IPS-15b (cell line): Measurements from ENCODE around the gene CDC34.
A peak's percentile ranks its signal among the peaks of the same experiment; 100 is the strongest.

Source experiments
- H3K27me3 ChIP-seq: one replicate; pipeline ENCODE4 v1.6.1; 2013; ENCODE audit warnings: low read length; ENCODE audit not compliant: control insufficient read depth, insufficient read depth
- H3K36me3 ChIP-seq: one replicate; pipeline ENCODE4 v1.6.1; 2013; ENCODE audit warnings: low read length; ENCODE audit not compliant: control insufficient read depth, insufficient read depth
- H3K4me1 ChIP-seq: one replicate; pipeline ENCODE4 v1.6.1; 2013; ENCODE audit warnings: mild to moderate bottlenecking, low read length; ENCODE audit not compliant: control insufficient read depth, insufficient read depth
- H3K4me3 ChIP-seq: one replicate; pipeline ENCODE4 v1.5.1; 2013; ENCODE audit warnings: low read depth, low read length
- H3K9ac ChIP-seq: one replicate; pipeline ENCODE4 v1.6.1; 2013; ENCODE audit warnings: low read depth, mild to moderate bottlenecking, low read length
- H3K9me3 ChIP-seq: one replicate; pipeline ENCODE4 v1.6.1; 2013; ENCODE audit warnings: mild to moderate bottlenecking, low read length; ENCODE audit not compliant: control insufficient read depth, insufficient read depth

CDC34 gene

DNA sequence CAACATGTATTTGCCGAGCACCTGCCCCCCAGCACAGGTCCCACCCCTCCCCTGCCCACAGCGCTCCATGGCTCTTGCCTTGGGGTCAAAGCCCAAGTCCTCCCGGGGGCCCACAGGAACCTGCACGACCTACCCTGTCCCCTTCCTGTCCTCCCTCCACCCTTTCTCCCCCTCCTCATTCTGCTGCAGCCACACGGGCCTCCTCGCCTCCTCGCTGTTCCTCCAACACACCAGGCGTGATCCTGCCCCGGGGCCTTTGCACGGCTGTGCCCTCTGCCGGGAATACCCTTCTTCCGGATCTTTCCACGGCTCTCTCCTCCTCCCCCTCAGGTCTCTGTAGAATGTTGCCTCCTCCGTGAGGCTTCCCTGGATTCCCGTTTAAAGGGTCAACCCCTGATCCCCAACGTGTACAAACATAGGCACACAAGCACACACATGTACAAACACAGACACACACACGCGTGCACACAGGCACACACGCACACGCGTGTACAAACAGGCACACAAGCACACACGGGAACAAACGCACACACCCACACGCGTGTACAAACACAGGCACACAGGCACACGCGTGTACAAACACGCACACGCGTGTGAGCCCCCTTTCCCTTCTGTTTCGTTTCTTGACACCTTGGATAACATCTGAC lies 32.5 kb upstream of the CDC34 start:
- Histone ChIP-seq H3K27me3 (peaks cover 23% of the 10 kb centered on the region), H3K36me3 (no peaks in the 10 kb centered on the region), H3K9me3 (no peaks in the 10 kb centered on the region)

DNA sequence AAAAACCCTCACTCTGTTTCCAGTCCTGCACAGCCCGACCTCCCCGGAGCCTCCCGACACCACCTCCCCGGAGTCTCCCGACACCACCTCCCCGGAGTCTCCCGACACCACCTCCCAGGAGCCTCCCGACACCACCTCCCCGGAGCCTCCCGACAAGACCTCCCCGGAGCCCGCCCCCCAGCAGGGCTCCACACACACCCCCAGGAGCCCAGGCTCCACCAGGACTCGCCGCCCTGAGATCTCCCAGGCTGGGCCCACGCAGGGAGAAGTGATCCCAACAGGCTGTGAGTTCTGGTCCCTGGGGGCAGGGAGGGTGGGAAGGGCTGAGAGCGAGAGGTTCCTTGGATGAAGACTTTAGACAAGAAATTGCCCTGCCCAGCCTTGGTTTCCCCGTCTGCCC lies 29.9 kb upstream of the CDC34 start:
- H3K27me3 ChIP-seq, result peaks cover 23% of the 10 kb centered on the region
- H3K9ac ChIP-seq, result no peak overlapping the region
- no peaks in the 10 kb centered on the region for H3K4me1 ChIP-seq
- no peaks in the 10 kb centered on the region for H3K36me3 ChIP-seq
- no peaks in the 10 kb centered on the region for H3K9me3 ChIP-seq
- H3K4me3 ChIP-seq, result no peak overlapping the region

More for the DNA sequence above, 32.5 kb upstream of the CDC34 start:
- no peak overlapping the region for H3K9ac ChIP-seq
- H3K4me3 ChIP-seq, result peak overlapping the region; percentile 10
- no peaks in the 10 kb centered on the region for H3K4me1 ChIP-seq

GRCh38 chr19:504616-505015 lies 26.9 kb upstream of the CDC34 start:
- Histone ChIP-seq H3K36me3 (peaks cover 3% of the 10 kb centered on the region), H3K4me1 (no peaks in the 10 kb centered on the region), H3K27me3 (peaks cover 5% of the 10 kb centered on the region), H3K4me3 (no peak overlapping the region), H3K9me3 (no peaks in the 10 kb centered on the region), H3K9ac (no peak overlapping the region)

DNA sequence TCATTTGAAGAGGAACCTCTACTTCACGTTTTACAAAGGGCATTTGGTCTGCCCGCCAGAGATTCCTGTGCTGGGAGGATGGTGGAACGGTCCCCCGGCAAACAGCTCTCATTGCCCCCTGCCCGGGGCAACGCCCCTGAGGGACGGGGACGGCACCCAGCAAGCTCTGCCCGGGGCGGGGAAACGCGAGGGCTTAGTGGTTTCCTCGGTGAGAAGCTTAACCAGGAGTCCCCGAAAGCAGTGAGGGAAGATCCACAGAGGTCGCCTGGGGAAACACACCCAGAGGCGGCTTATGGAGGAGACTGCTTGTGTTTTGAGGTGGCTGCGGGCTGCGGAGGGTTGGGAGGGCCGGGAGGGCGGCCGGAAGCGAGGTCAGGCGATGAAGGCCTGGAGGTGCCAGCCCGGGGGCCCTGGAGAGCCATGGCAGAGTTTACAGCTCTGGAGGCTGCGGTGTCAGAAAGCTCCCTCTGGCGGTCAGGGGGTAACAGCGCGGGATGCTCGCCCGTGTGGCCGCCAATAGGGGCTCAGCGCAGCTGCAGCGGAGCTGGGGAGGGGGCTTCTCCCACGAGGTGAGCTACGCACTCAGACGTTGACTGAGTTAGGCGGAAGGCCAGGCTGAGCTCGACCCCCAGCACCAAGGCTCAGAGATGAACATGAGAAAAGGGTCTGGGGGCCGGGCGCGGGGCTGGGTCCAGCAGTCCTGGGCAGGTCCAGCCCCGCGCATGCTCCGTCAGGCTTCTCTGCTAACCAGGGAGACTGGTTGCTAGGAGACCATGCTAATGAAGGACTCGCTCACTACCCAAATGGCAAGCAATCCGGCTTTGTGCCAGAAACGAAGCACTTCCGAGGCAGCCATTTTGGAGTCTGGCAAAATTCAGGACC lies 24.9 kb upstream of the CDC34 start:
- Histone ChIP-seq H3K9me3 (no peaks in the 10 kb centered on the region), H3K27me3 (no peaks in the 10 kb centered on the region), H3K4me1 (peaks cover 3% of the 10 kb centered on the region), H3K36me3 (peaks cover 3% of the 10 kb centered on the region), H3K9ac (peak overlapping the region; percentile 48), H3K4me3 (peak overlapping the region; percentile 74)

DNA sequence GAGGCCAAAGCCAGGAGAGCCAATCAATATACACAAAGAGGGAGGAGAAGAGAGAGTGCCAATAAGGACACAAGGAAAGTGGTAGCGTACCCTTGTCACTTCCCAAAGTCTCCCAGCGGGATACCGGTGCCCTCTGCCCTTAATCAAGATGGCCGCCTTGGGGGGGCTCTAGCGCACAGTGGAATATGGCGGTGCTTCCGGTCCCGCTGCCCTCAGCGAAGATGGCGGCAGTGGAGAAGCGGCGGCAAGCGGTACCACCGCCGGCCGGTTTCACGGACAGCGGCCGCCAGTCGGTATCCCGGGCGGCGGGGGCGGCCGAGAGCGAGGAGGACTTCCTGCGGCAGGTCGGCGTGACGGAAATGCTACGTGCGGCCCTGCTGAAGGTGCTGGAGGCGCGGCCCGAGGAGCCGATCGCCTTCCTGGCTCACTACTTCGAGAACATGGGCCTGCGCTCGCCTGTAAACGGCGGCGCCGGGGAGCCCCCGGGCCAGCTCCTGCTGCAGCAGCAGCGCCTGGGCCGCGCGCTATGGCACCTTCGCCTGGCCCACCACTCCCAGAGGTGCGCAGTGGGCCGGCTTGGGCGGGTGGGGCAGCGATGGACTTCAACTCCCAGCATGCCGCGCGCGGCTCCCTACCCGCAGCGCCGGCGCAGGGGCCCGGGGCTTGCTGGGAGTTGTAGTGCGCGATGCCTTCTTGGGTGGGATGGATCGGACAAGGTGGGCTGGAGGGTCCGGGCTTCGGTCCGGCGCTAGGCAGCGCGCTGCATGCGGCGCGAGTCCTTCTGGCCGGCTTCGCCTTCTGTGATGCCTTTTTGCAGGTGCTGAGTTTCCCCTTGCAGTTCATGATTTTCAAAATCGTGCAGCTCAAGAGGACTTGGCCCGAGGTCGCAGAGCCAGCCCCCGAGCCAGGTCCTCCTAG lies 24.0 kb upstream of the CDC34 start, which contains the start of gene TPGS1:
Gene TPGS1, plus strand, starts transcription at position 212 of the 918 bp plus-strand sequence. Its CDS starts 10 bp downstream, at position 222.
- Histone ChIP-seq H3K4me1 (peaks cover 4% of the 10 kb centered on the region), H3K9me3 (no peaks in the 10 kb centered on the region)

GRCh38 chr19:508204-509150 lies 23.1 kb upstream of the CDC34 start:
- H3K9ac ChIP-seq, result no peak overlapping the region

More for the DNA sequence above, 24.0 kb upstream of the CDC34 start, which contains the start of gene TPGS1:
- peak within 1 kb of the TSS; percentile 73 for H3K9ac ChIP-seq
- H3K4me3 ChIP-seq, result peak within 1 kb of the TSS; percentile 74
- H3K36me3 ChIP-seq, result peaks cover 3% of the 10 kb centered on the region
- H3K27me3 ChIP-seq, result peaks cover 4% of the 10 kb centered on the region

DNA sequence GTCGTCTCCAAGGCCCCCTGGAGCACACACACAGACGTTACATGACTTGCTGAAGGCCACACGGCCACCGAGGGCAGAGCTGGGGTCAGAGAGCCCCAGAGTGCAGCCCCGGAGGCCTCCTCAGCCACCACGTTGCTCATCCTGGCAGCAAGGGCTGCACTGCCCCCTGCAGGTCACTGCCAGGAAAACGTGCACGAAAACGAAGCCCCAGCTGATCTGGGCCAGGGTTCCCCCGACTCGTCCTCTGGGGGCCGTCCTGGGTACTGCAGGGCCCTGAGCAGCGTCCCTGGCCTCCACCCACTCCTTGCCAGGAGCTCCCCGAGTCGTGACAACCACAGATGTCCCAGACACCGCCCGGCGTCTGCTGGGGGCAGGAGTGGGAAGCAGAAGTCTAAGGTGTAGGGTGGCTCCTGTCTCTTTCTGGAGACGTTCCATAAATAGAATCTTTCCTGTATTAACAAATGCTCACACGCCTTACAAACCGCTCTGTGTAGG lies 20.9 kb upstream of the CDC34 start:
- Histone ChIP-seq H3K27me3 (peaks cover 16% of the 10 kb centered on the region), H3K36me3 (peaks cover 3% of the 10 kb centered on the region), H3K9ac (no peak overlapping the region), H3K4me1 (peaks cover 5% of the 10 kb centered on the region), H3K9me3 (no peaks in the 10 kb centered on the region), H3K4me3 (peak overlapping the region; percentile 39)

More at GRCh38 chr19:508204-509150, 23.1 kb upstream of the CDC34 start:
- Histone ChIP-seq H3K9me3 (no peaks in the 10 kb centered on the region), H3K27me3 (peaks cover 7% of the 10 kb centered on the region), H3K36me3 (peaks cover 3% of the 10 kb centered on the region), H3K4me1 (peaks cover 5% of the 10 kb centered on the region), H3K4me3 (peak overlapping the region; percentile 74)

GRCh38 chr19:511101-511851 lies 20.3 kb upstream of the CDC34 start:
- Histone ChIP-seq H3K9me3 (no peaks in the 10 kb centered on the region), H3K4me3 (peak overlapping the region; percentile 39), H3K36me3 (peaks cover 3% of the 10 kb centered on the region), H3K4me1 (peaks cover 5% of the 10 kb centered on the region), H3K27me3 (peaks cover 16% of the 10 kb centered on the region), H3K9ac (no peak overlapping the region)

DNA sequence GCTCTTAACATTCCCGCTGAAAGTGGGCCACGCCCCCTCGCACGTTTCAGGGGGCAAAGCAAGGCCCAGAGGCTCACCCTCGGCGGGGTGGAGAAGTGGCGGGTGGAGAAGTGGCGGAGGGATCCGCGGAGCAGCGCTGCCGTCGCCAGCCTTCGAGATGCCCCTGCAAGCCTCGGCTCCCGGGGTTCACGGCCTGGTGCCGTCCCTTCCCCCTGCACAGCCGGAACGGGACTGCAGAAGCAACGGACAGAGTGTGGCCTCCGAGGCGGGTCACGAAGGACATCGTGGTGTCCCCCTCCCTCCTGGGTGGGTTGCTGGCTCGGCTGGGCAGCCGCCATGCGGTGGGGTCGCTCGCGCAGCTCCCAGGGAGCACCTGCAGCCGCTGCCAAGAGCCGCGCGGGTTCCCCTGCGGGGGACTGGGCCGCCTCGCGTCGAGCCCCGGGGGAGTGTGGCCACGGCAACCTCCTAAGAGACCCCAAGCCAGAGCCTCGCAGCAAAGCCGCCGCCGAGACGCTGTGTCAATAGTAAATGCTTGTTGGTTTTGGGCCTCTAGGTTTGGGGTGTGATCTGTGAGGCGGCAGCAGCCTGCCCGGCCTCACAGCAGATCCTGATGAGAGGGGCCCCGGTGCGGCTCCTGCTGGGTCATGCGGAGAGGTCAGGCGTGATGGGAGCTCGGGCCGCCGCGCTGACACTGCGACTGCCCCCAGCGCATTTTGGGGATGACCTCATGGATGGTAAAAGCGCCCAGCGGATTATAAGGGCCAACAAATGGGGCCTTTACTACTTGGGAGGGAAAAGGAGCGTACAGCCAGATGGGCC lies 18.8 kb upstream of the CDC34 start:
- Histone ChIP-seq H3K9ac (no peak overlapping the region), H3K9me3 (no peaks in the 10 kb centered on the region), H3K4me3 (peak overlapping the region; percentile 4), H3K27me3 (peaks cover 16% of the 10 kb centered on the region), H3K36me3 (no peaks in the 10 kb centered on the region), H3K4me1 (peaks cover 5% of the 10 kb centered on the region)
